ENCODE data around the gene PTPN23.
"Not testable (repeated sequence)": the region's sequence is repeated elsewhere in the genome, so short reads cannot be mapped to it uniquely, and the experiment has no call there.

PTPN23 gene

DNA sequence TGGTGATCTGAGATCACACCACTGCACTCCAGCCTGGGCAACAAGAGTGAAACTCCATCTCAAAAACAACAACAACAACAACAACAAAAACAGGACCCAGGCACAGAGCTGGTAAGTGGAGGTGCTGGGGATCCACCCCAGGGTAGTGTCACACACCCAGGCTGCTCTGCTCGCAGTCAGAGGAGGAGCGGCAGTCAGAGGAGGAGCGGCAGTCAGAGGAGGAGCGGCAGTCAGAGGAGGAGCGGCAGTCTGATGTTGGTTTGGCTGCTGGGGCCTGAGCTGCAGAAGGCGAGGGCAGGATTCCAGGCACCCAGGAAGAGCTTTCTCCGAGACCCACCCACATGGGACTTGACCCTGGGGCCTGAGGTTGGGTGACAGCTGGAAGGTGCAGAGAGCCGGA lies 10.8 kb upstream of the PTPN23 start:
- not testable (repeated sequence) for DNase-seq (ENCODE audit: low read depth)

DNA sequence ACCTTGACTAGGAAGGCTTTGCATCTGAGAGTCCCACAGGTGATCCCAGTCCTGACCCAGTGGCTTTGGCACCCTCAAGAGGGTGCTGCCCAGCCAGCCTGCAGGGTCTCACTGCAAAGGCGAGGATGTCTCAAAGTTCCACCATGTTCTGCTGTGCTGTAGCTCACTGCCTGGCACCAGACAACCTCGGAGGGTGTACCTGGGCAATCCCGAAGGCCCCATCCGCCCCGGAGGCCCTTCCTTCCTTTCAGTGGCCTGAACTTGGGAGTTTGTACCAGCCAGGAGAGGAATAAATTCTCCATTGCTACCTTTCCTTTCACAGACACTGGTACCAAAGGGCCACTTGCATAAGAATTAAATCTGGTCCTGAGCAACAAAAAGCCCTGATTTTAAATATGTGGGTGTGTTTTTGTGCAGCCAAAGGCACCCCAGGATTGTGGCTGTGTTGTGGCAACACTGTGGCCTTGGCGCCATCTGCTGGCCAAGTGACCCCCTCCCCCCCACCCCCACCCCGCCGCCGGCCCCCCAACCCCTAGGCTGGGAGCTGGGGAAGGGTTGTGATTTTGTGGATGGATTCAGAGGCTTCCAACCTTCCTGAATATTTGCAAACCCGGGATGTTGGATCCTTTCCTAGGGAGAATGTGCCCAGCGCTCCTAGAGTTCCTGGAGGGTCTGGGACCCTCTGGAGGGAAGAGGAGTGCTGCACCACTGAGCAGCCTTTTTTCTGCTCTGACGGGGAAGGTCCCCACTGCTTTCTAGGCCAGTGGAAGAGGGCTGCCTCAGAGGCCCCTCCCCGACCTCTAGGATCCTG lies 9.7 kb upstream of the PTPN23 start:
- no peak for DNase-seq (ENCODE audit: low read depth)

DNA sequence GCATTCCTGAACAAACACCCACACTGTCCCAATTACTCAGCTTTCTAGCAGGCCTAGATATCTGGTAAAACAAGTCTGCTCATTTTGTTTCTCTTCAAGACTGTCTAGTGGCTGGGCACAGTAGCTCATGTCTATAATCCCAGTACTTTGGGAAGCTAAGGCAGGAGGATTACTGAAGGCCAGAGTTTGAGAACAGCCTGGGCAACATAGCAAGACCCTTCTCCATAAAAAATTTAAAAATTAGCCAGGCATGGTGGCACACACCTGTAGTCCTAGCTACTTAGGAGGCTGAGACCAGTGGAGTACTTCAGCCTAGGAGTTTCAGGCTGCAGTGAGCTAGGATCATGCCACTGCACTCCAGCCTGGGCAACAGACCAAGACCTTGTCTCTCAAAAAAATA lies 6.2 kb upstream of the PTPN23 start:
- no peak for DNase-seq (ENCODE audit: low read depth)

DNA sequence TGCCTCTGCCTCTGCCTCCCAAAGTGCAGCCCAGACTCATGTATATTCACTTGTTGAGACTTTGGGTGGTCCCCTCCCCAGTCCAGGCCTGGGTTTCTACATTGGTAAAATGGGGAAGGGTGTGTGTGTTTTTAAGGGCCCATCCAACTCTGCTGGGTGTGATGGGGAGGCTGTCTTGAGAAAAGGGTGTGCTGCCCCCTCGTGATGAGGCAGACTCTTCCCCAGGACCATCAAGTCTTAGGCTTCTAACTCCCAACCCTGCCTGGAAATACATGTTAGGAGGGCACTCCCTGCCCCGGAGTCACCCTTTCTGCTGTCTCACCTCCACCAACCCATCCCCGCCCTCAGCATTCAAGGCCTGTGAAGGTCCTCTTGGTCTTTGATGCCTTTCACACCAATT lies 4.4 kb upstream of the PTPN23 start:
- no peak for DNase-seq (ENCODE audit: low read depth)

DNA sequence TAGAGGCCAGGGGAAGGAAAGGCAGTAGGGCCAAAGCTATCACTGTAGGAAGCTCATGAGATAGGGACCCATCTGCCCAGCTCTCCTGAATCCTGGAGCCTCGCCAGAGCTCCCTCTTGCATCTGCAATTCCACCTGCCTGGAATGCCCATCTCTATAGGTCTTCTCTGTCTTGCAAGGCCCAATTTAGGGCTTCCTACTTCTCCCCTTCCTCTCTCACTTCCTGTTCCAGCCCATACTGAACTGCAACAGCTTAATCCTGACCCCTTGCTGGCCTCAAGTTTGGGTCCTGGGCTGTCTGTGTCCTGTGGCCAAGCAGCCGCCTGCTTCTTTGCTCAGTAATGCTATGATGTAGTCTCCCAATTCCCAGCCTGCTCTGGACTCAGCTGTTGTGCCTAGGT lies 3.6 kb upstream of the PTPN23 start:
- no peak for DNase-seq (ENCODE audit: low read depth)

DNA sequence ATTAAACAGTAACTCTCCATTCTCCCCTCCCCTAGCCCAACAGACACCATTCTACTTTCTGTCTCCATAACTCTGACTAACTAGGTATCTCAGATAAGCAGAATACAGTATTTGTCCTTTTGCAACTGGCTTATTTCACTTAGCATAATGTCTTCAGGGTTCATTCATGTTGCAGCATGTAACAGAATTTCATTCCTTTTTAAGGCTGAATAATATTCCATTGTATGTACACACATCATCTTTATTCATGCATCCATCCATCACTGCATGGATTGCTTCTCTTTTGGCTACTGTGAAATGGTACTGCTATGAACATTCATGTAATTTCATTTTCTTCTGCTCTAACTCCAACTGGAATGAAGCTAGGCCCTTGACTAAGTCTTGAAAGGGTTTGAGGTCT lies 2.0 kb upstream of the PTPN23 start:
- no peak for DNase-seq (ENCODE audit: low read depth)

DNA sequence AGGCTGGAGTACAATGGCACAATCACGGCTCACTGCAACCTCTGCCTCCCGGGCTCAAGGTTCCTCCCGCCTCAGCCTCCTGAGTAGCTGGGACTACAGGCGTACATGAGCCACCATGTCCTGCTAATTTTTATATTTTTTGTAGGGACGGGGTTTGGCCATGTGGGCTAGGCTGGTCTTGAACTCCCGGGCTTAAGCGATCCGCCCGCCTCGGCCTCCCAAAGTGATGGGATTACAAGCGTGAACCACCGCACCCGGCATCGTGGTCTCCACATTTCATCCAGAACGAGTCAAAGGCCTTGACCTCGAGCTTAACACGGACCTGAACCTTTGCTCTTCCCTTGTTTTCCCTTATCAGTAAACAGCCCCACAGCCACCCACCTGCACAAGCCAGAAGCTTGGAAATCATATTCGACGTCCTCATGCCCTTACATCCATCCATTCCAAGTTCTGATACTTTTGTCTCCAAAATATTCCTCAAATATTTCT lies 1.4 kb upstream of the PTPN23 start:
- no peak for DNase-seq (ENCODE audit: low read depth)

DNA sequence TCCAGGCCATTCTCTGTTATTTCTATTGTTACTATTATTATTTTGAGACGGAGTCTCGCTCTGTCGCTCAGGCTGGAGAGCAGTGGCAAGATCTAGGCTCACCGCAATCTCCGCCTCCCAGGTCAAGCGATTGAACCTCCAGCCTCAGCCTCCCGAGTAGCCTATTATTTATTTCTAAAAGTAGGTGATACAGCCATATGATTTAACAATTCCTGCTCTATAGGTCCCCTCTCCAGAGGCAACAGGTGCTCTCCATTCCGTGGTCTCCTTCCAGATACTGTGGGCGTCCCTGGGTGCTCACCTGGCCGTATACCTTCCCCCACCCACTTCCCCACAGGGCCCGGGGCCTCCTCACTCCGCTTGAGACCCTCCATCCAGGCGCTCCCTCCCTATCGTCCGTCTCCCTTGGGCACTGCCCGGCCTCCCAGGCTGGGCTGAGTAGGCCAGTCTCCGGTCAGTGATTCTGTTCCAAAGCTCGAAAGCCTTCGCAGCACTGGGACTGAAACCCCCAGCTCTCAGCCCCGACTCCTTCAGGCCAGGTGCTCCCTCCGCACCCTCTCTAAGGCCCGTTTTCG lies 708 bp upstream of the PTPN23 start:
- DNase-seq (ENCODE audit: low read depth): no peak

DNA sequence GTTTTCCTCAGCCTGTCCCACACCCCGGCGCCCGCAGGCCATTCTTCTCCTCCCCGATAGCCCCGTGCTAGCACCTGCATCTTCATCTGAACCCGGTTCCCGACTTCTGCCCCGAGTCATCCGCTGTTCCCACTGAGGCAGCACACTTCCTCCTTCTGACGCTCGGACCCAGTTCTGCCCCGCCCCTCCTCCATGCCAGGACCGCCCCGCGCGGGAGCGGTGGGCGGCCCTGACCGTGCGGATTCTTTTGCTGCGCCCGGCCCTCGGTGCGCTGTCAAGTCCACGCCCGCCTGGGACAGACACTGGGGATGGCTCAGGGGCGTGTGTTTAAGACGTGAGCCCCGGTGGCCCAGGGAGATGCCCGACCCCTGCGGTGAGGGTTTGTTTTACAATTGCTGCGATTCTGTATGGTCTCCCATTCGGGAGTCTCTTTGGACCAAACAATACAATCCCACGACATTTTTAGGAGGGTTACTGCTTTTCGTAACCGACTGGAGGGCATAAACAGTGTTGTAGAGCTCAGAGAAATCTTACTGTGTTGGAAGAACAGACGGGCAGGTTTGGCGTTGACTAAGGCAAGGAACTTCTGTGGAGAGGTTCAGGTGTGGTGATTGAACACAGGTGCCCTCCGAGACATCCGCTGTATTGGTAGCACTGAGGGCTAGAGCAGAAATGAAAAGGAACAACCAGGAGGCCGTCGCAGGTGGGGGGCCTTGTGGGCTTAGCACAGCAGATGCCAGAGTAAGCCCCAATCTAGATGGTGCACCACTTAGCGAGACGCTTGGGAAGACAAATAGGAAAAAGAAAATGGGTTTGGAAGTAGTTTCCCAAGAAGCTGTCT lies 716 bp downstream of the PTPN23 start:
- DNase-seq (ENCODE audit: low read depth): peak; percentile 30

DNA sequence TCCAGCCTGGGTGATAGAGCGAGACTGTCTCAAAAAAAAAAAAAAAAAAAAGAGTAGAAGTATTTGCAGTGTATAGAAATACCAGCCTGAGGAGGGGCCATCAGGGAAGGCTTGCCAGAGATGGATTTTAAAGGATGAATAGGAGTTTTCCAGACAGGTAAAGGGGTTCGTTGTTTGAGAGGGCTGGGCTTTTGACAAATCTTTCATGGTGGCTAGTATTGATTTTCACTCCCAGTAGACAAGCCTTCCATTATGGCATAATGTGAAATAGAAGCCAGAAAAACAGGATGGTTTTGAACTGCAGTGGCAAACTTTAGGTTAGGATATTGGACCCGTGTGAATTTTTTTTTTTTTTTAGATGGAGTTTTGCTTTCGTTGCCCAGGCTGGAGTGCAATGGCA lies 3.6 kb downstream of the PTPN23 start:
- no peak for DNase-seq (ENCODE audit: low read depth)

DNA sequence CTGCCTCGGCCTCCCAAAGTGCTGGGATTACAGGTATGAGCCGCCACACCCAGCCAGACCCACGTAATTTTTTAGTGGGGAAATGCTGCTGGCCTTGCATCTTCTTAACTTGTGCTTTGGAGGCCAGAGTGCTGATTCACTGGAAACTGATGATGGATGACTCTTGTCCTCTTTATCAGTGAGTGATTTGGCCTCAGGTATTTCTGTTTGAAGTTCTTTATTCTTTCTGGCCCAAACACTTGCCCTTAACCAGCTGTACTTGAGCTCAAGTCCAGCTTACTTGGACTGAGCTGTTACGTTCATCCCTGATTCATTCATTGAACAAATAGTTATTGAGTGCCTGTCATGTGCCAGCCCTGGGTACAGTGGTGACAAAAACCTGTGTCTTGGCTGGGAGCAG lies 4.2 kb downstream of the PTPN23 start:
- no peak for DNase-seq (ENCODE audit: low read depth)

DNA sequence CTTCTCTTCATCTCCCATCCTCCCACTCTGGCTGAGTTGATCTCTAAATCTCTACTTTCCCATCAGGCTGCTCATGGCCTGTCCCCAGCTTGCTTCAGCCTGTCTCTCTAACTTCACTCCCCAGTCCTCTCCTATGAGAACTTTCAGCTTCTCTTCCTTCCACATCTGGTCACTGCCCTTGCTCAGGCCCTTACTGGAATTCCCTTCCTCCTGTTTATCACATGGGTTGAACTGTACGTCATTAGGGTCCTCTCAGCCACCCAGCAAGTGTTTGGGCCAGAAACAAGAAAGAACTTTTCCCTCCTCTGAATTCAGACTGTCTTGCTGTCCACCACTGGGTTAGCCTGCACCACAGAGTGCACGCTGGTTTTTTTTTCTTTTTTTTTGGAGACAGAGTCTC lies 5.0 kb downstream of the PTPN23 start:
- DNase-seq (ENCODE audit: low read depth): no peak

DNA sequence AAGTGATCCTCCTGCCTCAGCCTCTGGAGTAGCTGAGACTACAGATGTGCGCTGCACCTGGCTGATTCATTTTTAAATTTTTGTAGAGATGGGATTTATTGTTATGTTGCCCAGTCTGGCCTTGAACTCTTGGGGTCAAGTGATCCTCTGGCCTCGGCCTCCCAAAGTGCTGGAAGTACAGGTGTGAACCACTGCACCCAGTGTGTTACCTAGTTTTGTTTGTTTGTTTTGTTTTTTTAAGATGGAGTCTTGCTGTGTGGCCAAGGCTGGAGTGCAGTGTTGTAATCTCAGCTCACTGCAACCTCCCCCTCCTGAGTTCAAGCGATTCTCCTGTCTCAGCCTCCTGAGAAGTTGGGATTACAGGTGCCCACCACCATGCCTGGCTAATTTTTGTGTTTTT lies 12.1 kb downstream of the PTPN23 start:
- DNase-seq (ENCODE audit: low read depth): no peak

DNA sequence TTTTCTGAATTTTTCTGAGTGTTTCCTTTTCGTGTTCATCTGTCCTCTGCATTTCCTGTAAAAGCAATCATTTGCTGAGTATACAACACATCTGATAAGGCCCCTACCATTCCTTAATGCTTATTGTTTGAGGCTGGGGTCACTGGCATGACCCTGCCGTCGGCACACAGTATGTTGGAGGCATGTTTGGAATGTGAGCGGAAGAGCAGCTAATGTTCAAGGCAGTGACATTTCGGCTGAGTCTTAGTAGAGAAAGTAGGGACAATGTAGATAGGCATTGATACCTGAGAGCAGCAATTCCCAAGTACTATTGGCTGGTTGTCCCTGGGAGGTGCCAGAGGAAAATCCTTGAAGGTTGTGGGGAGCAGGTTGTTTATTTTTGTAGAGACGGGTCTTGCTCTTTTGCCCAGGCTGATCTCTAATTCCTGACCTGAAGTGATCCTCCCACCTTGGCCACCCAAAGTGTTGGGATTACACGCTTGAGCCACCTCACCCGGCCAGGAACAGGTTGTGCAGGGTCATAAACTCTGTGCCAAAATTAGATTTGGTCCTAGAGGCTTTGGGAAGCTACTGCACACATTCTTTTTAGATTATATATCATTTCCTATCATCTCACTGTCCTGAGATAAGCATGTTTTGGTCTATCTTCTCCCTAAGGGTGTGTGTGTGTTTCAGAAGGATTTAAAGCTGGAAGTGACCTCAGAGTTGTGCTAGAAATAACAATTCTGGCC lies 13.5 kb downstream of the PTPN23 start:
- DNase-seq (ENCODE audit: low read depth): no peak

DNA sequence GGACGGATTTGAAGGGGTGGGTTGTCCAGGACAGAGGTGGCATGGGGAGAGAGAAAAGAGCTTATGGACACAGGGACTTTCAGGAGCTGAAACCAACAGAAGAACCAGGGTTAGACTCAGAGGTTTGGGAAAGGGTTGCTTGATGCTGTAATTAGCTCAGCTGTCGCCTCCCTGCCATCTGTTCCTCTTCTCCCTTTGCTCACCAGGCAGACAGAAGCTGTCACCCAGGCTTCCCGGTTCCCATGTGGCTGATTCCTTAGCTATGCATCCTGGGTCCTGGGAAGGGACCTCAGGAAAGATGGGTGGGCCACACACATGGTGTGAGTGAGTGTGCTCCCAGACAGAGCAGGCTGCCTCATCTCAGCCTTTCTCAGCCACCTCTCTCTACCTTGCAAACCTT lies 14.1 kb downstream of the PTPN23 start:
- DNase-seq (ENCODE audit: low read depth): no peak

DNA sequence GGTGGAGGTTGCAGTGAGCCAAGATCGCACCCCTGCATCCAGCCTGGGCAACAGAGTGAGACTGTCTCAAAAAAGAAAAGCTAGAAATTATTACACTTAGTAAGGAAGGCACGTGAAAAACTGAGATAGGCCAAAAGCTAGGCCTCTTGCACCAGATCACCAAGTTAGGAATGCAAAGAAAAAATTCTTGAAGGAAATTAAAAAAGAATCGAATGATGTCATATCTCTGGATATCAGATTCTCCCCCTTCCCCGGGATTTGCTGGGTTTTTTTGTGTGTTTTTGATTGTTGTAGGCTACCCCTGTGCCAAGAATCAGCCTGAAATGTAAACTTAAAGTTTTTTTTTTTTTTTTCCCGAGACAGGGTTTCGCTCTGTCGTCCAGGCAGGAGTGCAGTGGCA lies 17.4 kb downstream of the PTPN23 start:
- no peak for DNase-seq (ENCODE audit: low read depth)

DNA sequence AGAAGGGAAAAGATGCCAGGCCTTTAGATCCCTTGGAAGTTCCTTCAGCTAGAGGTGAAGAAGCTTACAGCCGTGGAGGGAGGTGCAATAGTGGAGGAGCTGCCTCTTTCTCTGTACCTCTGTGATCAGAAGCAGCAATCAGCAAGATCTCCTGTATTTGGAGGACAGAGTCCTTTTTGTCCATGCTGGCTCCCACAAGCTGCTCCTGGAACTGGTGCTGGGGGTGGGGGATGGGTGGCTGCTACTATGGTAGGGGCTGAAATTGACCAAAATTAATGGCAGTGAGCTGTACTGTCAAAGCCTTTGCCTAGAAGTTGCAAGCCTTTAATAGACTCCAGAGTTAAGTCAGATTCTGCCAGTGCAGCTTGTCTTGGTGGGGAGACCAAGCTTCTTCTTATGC lies 18.2 kb downstream of the PTPN23 start:
- no peak for DNase-seq (ENCODE audit: low read depth)

DNA sequence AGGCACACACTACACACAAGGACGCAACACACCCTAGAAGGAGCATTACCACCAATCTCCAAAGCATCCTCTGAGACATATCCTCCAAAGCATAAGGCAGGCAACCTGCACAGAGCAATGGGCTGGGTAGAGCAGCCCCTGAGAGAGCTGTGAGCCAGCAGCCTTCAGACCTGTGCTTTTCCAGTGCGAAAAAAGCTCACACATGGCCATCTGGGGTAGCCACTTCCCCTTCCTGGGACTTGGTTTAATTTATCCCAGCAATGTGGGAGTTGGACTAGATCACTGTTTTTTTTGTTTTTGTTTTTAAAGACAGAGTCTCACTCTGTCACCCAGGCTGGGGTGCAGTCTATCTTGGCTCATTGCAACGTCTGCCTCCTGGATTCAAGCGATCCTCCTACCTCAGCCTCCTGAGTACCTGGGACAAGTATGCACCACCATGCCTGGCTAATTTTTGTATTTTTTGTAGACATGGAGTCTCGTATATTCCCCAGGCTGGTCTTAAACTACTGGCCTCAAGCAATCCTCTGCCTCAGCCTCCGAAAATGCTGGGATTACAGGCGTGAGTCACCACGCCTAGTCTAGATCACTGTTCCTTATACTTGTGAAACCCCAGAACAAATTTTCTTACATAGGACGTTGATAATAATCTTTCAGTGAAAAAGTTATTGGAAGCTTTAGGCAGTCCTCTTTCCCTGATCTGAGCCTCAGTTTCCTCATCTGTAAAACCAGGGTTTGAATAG lies 18.9 kb downstream of the PTPN23 start:
- no peak for DNase-seq (ENCODE audit: low read depth)

DNA sequence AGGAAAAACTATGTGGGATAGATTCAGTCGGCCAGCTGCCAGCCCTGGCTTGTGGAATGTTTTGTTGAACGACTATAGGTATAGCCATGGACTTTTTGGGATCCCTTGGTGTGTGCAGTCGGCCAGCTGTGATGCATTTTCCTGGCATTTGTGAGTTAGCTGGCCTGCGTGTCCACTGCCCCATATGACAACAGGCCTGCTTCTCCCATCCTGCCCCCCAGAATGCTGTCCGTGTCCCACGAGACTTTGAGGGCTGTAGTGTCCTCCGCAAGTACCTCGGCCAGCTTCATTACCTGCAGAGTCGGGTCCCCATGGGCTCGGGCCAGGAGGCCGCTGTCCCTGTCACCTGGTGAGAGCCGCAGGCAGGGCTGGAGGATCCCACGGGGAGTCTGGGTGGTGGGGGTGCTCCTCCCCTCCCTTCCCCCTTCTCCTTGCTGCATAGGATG lies 23.6 kb downstream of the PTPN23 start:
- no peak for DNase-seq (ENCODE audit: low read depth)

DNA sequence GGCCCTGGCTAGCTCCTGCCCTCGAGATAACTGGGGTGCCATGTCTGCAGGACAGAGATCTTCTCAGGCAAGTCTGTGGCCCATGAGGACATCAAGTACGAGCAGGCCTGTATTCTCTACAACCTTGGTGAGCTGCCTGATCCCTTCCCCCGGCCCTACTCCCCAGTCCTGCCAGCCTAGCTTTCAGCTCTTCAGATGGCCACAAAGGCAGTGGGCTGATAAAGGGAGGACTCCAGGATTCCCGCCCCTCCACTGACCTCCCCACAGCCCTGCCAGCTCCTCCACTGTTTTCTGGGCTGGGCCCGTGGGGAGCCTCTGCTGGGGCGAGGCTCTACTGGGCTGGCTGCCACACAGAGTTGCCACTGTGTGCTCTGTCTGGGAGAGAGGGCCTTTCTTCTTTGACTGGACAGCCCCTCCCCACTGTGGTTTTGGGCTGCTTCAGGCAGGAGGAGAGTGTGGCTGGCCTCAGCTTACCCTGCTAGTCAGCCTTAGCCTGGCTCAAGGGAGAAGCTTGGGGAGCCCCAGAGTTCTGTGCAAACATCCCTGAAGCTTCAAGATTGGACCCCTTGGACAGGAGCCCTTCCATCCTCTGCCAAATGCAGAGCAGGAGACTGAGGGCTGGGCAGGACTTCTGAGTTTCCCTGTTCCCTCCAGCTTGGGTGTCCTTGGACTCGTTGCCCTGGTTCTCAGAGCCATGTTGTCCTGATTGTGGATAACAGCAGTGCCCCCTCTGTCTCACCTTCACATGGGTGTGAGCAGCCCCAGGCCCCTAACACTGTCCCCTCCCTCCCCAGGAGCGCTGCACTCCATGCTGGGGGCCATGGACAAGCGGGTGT lies 24.4 kb downstream of the PTPN23 start:
- no peak for DNase-seq (ENCODE audit: low read depth)

Data from stimulated activated CD8-positive, alpha-beta memory T cell treated with anti-CD3 and anti-CD28 coated beads, Interleukin-15, amount 100 ng/mL, for 1 hour (primary cell).